Stimulated activated naive CD4-positive, alpha-beta T cell treated with Interleukin-2 at 50 U/mL for 16 hours (primary cell): ENCODE measurements around the gene FRS3.

Experiments used
- DNase-seq: peaks from one replicate; lab custom pipeline; 2025; lab: John Stamatoyannopoulos, UW

FRS3 gene

DNA sequence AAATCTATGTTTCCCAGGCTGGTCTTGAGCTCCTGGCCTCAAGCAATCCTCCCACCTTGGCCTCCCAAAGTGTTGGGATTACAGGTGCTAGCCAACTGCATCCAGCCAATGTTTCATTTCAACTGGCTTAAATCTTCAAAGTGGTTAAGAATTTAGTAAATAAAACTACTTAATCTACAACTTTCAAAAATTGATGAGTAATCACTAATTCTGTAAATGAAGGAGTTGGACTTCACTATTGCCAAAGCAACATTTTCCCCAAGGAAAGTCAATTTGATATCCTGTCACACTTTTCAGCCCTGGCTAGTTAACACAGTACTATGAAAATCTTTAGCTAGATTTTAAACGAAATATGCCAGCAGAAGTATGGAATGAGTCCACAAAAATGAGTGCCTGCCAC lies 11.6 kb upstream of the FRS3 start:
- DNase-seq: no peak

GRCh38 chr6:41790045-41790444 lies 10.3 kb upstream of the FRS3 start:
- DNase-seq: no peak

- DNase-seq: no peak
Observed at GRCh38 chr6:41789390-41789724, 9.7 kb upstream of the FRS3 start.

GRCh38 chr6:41787219-41787917 lies 7.7 kb upstream of the FRS3 start, which contains the start of gene TOMM6:
Gene TOMM6, plus strand, starts transcription at chr6:41787694. Its CDS starts 4 bp downstream, at chr6:41787698.
- peak; percentile 92 for DNase-seq

DNA sequence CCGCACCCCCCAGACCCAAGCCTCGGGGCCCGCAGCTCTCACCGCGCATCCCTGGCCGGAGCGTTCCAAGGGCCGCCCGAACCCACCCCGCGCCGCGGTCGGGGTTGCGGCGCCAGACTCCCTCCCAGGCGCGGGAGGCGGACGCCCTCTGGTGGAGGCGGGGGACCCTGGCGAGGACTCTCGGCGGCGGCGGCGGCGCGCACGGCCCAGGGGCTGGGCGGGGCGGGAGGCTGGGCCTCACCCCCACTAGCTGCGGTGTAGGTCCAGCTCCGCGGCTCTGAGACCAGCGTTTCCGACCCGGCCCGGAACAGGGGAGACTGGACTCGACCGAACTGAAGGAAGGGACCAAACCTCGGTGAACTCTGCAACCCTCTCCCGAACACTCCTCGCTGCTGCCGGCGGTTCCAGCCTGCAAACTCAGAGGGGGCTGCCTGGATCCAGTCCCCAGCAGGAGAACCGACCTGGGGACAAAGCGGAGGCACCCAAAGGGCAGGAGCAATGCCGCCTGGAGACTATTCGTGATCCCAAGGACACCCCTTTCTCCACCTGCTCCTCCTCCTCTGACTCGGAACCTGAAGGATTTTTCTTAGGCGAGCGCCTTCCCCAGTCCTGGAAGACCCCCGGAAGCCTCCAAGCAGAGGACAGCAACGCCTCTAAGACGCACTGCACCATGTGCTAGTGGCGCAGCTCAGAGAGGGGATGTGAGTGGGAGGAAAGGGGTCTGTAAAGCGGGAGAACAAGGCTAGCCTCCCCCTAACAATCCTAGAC lies 6.9 kb upstream of the FRS3 start:
- peak; percentile 83 for DNase-seq

GRCh38 chr6:41785689-41786450 lies 6.2 kb upstream of the FRS3 start:
- DNase-seq: no peak

- DNase-seq: no peak
Observed at GRCh38 chr6:41785254-41785653, 5.6 kb upstream of the FRS3 start.

- DNase-seq: no peak
Observed at GRCh38 chr6:41784581-41785171, 5.0 kb upstream of the FRS3 start.

- no peak for DNase-seq
Observed at GRCh38 chr6:41783106-41783780, 3.5 kb upstream of the FRS3 start.

DNA sequence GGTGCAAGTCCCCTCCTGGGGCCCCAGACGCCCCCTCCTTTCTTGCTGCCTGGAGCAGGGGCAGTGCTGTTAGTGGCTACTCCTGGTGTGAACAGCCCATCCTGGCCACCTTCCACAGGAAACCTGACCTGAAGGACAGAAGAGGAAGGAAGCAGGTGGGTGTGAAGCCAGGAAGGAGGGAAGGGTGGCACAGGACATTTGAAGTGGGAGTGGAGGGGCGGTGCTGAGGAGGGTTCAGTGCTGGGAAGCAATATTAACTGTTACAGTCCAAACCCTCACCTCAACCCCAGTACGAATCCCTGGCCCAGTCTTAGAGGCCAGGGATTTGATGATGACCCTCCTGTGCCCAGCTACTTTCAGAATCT lies 1.6 kb upstream of the FRS3 start:
- no peak for DNase-seq

DNA sequence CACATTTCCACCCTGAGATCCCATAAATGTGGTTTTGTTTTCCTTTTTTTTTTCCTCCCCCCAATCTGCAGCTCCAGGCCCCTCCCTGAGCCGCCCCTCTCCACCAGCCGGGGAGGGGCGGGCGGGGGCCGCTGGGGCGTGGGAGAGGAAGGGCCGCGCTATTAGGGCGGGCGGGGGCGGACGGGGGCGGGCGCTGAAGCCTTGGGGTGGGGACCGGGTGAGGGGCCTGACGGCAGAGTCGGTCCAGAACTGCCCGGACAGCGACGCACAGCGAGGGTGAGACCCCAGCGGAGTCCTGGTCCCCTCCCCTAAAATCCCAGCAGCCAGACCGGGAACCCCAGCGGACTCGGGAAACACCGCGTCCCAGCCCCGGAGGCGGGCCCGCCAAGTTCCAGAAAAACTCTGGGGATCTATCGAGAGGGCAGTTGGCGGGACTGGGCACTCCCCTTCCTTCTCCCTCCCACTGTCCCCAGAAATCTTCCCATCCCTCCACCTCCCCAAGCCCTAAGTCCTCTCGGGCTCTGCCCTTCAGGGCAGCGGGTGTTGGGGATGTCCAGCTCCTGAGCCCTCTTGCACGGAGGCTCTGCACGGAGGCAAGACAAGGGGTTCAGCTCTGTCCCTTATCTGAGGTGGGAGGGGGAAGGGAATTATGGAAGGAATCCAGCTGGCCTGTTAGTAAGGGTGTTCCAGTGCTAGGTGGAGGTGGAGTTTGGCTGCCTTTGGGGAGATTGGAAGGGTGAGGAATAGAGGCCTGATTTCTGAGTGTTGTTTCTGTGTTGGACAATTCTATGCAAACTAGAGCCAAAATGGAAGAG lies 1.1 kb upstream of the FRS3 start, which contains the start of gene PRICKLE4:
PRICKLE4 (plus strand) TSS at position 232 of the 815 bp plus-strand sequence. CDS start 2,692 bp downstream, outside the sequence.
- no peak for DNase-seq

DNA sequence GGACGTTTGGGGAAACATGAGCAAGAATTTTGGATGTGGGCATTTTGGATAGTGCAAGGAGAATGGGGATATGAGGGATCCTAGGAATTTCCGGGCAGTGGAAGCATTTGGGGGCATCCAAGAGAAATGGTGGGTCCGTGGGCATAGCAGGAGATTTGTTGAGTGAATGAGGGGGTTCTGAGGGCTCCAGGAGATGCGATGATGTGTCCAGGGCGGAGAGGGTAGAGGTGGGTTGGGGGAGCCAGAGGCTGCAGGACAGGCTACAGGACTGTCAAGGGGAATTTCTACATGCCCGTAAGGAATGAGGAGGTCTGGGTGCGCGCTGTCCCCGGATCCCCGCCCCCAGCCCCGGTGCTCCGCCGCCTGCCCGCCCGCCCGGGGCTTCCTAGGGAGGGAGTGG lies 364 bp downstream of the FRS3 start:
- no peak for DNase-seq

DNA sequence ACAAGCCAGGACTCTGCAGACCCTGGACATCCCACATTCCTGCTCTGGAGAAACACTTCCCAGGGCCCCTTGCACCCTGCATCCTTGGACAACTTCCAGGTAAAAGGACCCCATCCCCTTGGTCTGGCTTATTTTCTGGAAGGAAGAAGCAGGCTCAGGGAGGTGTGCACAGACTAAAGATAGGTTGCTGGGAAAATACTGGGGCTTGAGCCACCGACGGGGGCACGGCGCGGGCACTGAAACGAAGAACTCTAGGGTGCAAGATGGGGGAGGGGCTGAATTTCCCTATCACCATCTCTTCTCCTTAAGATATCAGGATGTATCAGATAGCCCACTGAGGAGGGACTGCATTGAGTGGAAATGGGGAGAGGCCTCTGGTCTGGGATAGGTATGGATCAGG lies 805 bp downstream of the FRS3 start:
- DNase-seq: no peak

DNA sequence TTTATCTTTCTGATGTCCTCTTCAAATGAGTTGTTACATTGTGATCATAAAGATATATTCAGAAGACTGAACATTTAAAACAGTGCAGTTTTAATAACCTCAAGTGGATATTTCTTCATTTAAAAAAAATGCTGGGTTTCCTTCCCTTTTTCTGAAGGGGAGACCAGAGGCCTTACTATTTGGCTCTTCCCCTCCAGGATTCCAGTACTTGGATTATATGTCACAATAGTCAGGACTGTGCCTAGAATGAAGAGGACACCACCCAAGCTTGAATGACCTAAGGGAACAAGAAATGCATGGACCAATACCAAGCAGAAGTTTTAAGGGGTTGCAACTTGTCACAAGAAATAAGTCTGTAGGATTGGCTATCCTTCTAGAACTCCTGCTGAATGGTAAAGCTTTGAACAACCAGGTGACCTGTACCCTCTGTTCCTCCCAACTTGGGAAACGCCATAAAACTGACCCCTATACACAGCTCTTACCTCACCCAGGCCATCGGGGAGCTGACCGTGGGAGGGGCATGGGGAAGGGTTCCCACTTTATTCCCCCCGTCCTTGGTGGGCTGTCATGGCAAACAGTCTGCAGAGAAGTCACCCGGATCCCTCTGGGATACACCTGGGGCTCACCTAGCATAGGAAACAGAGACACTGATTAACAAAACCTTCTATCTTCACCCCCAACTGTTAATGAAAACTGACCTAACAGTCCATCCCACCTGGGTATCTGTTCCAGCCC lies 2.0 kb downstream of the FRS3 start:
- no peak for DNase-seq

DNA sequence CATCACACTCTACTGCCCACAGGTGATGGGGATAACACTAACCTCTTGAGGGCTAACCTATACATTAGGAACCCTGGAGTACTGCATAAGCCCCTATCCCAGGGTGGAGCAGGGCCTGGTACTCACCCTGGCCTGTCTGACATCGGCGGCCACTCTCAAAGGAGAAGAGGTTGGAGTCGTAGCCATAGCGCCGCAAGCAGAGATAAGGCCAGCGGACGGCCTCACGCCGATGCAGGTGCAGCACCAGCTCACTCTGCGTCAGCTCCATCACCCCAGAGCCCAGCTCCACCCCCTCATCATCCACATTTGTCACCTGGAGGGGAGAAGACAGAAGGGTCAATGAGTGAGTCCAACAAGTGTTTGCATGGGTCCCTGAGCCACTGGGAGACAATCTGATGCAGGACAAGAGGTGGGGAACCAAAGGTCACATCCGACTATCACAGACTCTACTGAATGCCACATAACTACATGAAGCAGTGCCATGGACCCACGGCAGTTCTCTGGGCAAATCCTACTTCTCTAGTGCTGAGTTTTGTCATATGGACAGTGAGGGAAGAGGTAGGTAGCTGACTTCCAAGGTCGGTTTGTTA lies 4.3 kb downstream of the FRS3 start:
- DNase-seq: no peak

DNA sequence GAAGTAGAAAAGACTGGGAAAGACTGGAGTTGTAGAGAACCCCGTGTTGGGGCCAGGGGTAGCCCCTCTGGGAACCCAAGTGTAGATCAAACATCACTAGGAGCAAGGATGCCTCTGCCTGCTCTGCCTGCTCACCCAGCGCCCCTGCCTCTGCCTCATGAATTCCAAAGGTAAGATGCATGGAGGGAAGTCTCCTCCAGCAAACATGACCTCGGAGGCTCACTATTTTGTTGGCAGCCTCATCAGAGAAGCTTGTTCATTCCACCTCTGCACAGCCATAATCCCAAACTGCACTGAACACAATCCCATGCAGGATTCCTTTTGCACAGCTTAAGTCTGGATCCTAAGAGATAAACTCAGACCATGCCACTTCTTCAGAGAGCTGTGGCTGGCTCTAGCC lies 4.9 kb downstream of the FRS3 start:
- DNase-seq: no peak

- DNase-seq: no peak
Observed at GRCh38 chr6:41771058-41771983, 8.4 kb downstream of the FRS3 start.

- no peak for DNase-seq
Observed at GRCh38 chr6:41770381-41771057, 9.2 kb downstream of the FRS3 start.
